ENCODE results near the gene SLC5A9. TPM values are rescaled to one million over a fixed set of nuclear protein-coding genes. Genes with fewer than 3 reads are reported as not detected.

SLC5A9 gene
- total RNA-seq, 1 donor from 2014 or later: 0.25 TPM

- intact Hi-C loops (cut with DNase I): no loop called here
- H3K4me1 ChIP-seq: peaks cover 4% of the 10 kb centered on the region
Measured at GRCh38 chr1:48198970-48199369, 23.5 kb upstream of the SLC5A9 start.

GRCh38 chr1:48200166-48200900 is 22.2 kb upstream of the SLC5A9 start:
- Histone ChIP-seq H3K9me3 (no peaks in the 10 kb centered on the region), H3K4me1 (peaks cover 4% of the 10 kb centered on the region), H3K27ac (no peak overlapping the region), H3K36me3 (no peaks in the 10 kb centered on the region), H3K27me3 (no peaks in the 10 kb centered on the region), H3K4me3 (no peak overlapping the region)
- DNase-seq (ENCODE audit: extremely low spot score in 2 of 2): no peak
- intact Hi-C loops (cut with DNase I): loop anchor here (10.0 kb wide), 1 partner anchor 456 kb away; no protein-coding TSS in a partner anchor
- no peak for TF ChIP-seq POLR2A (IDR thresholded peaks at IDR 0.05)
- TF ChIP-seq CTCF (IDR thresholded peaks at IDR 0.05): no peak
- no peak for TF ChIP-seq POLR2AphosphoS5 (IDR thresholded peaks at IDR 0.05; ENCODE audit: insufficient read depth in 1 of 2, low read depth in 1 of 2)

More at GRCh38 chr1:48198970-48199369, 23.5 kb upstream of the SLC5A9 start:
- no peaks in the 10 kb centered on the region for H3K27me3 ChIP-seq
- no peaks in the 10 kb centered on the region for H3K36me3 ChIP-seq
- H3K9me3 ChIP-seq: no peaks in the 10 kb centered on the region
- DNase-seq (ENCODE audit: extremely low spot score in 2 of 2): no peak
- H3K4me3 ChIP-seq: no peak overlapping the region
- no peak overlapping the region for H3K27ac ChIP-seq
- TF ChIP-seq CTCF (IDR thresholded peaks at IDR 0.05) (no peak), POLR2AphosphoS5 (IDR thresholded peaks at IDR 0.05; ENCODE audit: insufficient read depth in 1 of 2, low read depth in 1 of 2) (no peak), POLR2A (IDR thresholded peaks at IDR 0.05) (no peak)

GRCh38 chr1:48202030-48202752 is 20.3 kb upstream of the SLC5A9 start:
- Histone ChIP-seq H3K27me3 (no peaks in the 10 kb centered on the region), H3K4me1 (peaks cover 4% of the 10 kb centered on the region), H3K27ac (no peak overlapping the region), H3K4me3 (no peak overlapping the region), H3K36me3 (no peaks in the 10 kb centered on the region), H3K9me3 (no peaks in the 10 kb centered on the region)
- intact Hi-C loops (cut with DNase I): loop anchor here (10.0 kb wide), 1 partner anchor 457 kb away; no protein-coding TSS in a partner anchor
- DNase-seq (ENCODE audit: extremely low spot score in 2 of 2): no peak
- no peak for TF ChIP-seq POLR2A (IDR thresholded peaks at IDR 0.05)
- no peak for TF ChIP-seq POLR2AphosphoS5 (IDR thresholded peaks at IDR 0.05; ENCODE audit: insufficient read depth in 1 of 2, low read depth in 1 of 2)
- peak; percentile 75 to 88 (median 83) for TF ChIP-seq CTCF (IDR thresholded peaks at IDR 0.05)

- Histone ChIP-seq H3K4me3 (no peak overlapping the region), H3K9me3 (no peaks in the 10 kb centered on the region), H3K36me3 (no peaks in the 10 kb centered on the region), H3K4me1 (peaks cover 4% of the 10 kb centered on the region), H3K27me3 (no peaks in the 10 kb centered on the region), H3K27ac (no peak overlapping the region)
- intact Hi-C loops (cut with DNase I): loop anchor here (10.0 kb wide), 1 partner anchor 459 kb away; no protein-coding TSS in a partner anchor
- DNase-seq (ENCODE audit: extremely low spot score in 2 of 2): no peak
- TF ChIP-seq POLR2A (IDR thresholded peaks at IDR 0.05) (no peak), POLR2AphosphoS5 (IDR thresholded peaks at IDR 0.05; ENCODE audit: insufficient read depth in 1 of 2, low read depth in 1 of 2) (no peak), CTCF (IDR thresholded peaks at IDR 0.05) (peak in 2 of 3 experiments; percentile 34 to 41)
Measured at GRCh38 chr1:48203287-48203900, 19.1 kb upstream of the SLC5A9 start.
